H1 (cell line): ENCODE results near the gene OPN3.

ENCODE experiments used
- ASH2L ChIP-seq: fragments of 200-600, 300-600 bp; sonication (generic); IDR thresholded peaks from one replicate; pipeline ENCODE4 v1.7.1; 2017; ENCODE audit warnings: low read length
- CHD2 ChIP-seq: IDR thresholded peaks from 2 replicates; pipeline ENCODE4 v1.6.1; 2012; ENCODE audit warnings: low read length, improper control_type of control experiment
- CREB1 ChIP-seq: IDR thresholded peaks from 2 replicates; pipeline ENCODE4 v1.6.1; 2012; ENCODE audit warnings: inconsistent platforms
- EGR1 ChIP-seq: IDR thresholded peaks from 2 replicates; pipeline ENCODE4 v1.6.1; 2011; ENCODE audit warnings: low read depth, low read length, borderline replicate concordance
- EZH2 ChIP-seq: fragments of 200-600 bp; sonication (generic); IDR thresholded peaks from 2 replicates; pipeline ENCODE4 v1.7.1; 2012; ENCODE audit warnings: low read depth, mild to moderate bottlenecking, moderate library complexity, low read length, inconsistent platforms; ENCODE audit not compliant: severe bottlenecking
- HDAC2 ChIP-seq, 2 experiments: fragments of 300-600 bp in 1 of 2; sonication (generic) in 1 of 2; IDR thresholded peaks; 2 replicates each; pipeline ENCODE4 v1.6.1; 2011 to 2012; ENCODE audit warnings: low read depth in 2 of 2, low read length in 2 of 2, mild to moderate bottlenecking in 2 of 2, moderate library complexity in 2 of 2, borderline replicate concordance in 1 of 2, inconsistent platforms in 1 of 2
- JUND ChIP-seq: IDR thresholded peaks from 2 replicates; pipeline ENCODE4 v1.6.1; 2011; ENCODE audit warnings: mild to moderate bottlenecking, improper control_type of control experiment, low read length
- KDM4A ChIP-seq: IDR thresholded peaks from one replicate; pipeline ENCODE4 v1.7.1; 2012; ENCODE audit warnings: low read depth, mild to moderate bottlenecking, moderate library complexity, low read length, inconsistent platforms; ENCODE audit not compliant: severe bottlenecking
- NANOG ChIP-seq: IDR thresholded peaks from 2 replicates; pipeline ENCODE4 v1.6.1; 2011; ENCODE audit warnings: low read length, low read depth, mild to moderate bottlenecking, inconsistent platforms; ENCODE audit not compliant: insufficient read depth, poor library complexity, severe bottlenecking
- RAD21 ChIP-seq, 2 experiments: IDR thresholded peaks in 1 of 2; conservative IDR thresholded peaks in 1 of 2; 2 replicates each; pipeline ENCODE4 v1.6.1; 2011; ENCODE audit warnings: low read depth in 2 of 2, low read length in 2 of 2, improper control_type of control experiment in 1 of 2, inconsistent platforms in 1 of 2, mild to moderate bottlenecking in 1 of 2, moderate library complexity in 1 of 2
- SIX5 ChIP-seq: IDR thresholded peaks from 2 replicates; pipeline ENCODE4 v1.6.1; 2011; ENCODE audit warnings: mild to moderate bottlenecking, low read depth, low read length
- SP1 ChIP-seq: IDR thresholded peaks from 2 replicates; pipeline ENCODE4 v1.6.1; 2011; ENCODE audit warnings: low read depth, low read length
- TF ChIP-seq, protein P1 (sequence below), 3 experiments: IDR thresholded peaks; 1 replicate in 2 of 3; 2 replicates in 1 of 3; pipeline versions ENCODE4 v1.5.1 to v1.6.1; 2011; ENCODE audit warnings: low read length in 3 of 3, mild to moderate bottlenecking in 3 of 3, inconsistent platforms in 2 of 3, low read depth in 1 of 3, moderate library complexity in 1 of 3; ENCODE audit not compliant: insufficient read depth in 1 of 3; ENCODE audit errors: control extremely low read depth in 1 of 3

DNA sequence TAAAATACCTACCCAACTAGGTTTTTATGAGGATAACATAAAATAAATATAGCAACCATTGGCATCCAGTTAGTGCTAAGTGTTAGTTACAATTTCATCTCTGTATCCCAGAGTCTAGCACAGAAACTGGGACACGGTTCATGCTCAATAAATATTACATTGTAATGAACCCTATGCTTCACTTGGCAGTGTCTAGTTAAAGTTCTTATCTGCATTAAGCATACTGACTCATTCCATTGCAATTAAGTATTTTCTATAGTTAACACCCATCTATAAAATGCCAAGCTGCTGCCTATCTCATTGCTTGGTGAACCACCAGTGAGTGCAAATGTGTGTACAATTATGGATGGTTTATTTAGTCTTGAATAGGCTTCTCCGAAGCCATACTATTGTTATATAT is 15.2 kb downstream of the OPN3 start:
- TF ChIP-seq SIX5 (no peak), RAD21 (IDR thresholded peaks at IDR 0.05 in 1 of 2, conservative IDR thresholded peaks at IDR 0.05 in 1 of 2; ENCODE audit: low read depth in 2 of 2, low read length in 2 of 2) (no peak), EGR1 (no peak), ASH2L (no peak), HDAC2 (IDR thresholded peaks at IDR 0.05; ENCODE audit: borderline replicate concordance in 1 of 2, low read depth in 2 of 2, low read length in 2 of 2) (no peak), EZH2 (no peak), CHD2 (no peak), CREB1 (no peak), KDM4A (no peak), SP1 (no peak), NANOG (no peak), JUND (no peak)
- TF ChIP-seq, protein P1, sequence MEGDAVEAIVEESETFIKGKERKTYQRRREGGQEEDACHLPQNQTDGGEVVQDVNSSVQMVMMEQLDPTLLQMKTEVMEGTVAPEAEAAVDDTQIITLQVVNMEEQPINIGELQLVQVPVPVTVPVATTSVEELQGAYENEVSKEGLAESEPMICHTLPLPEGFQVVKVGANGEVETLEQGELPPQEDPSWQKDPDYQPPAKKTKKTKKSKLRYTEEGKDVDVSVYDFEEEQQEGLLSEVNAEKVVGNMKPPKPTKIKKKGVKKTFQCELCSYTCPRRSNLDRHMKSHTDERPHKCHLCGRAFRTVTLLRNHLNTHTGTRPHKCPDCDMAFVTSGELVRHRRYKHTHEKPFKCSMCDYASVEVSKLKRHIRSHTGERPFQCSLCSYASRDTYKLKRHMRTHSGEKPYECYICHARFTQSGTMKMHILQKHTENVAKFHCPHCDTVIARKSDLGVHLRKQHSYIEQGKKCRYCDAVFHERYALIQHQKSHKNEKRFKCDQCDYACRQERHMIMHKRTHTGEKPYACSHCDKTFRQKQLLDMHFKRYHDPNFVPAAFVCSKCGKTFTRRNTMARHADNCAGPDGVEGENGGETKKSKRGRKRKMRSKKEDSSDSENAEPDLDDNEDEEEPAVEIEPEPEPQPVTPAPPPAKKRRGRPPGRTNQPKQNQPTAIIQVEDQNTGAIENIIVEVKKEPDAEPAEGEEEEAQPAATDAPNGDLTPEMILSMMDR (IDR thresholded peaks at IDR 0.05; ENCODE audit: control extremely low read depth in 1 of 3, insufficient read depth in 1 of 3, low read depth in 1 of 3, low read length in 3 of 3) = no peak
